ENCODE data around the gene ELF2. TPM values are rescaled to one million over a fixed set of nuclear protein-coding genes. Genes with fewer than 3 reads are reported as not detected.
"Not testable (repeated sequence)": the region's sequence is repeated elsewhere in the genome, so short reads cannot be mapped to it uniquely, and the experiment has no call there.

Gene ELF2
- total RNA-seq, 2 experiments from 2014 or later, result 25.1 to 25.6 TPM

- intact Hi-C loops (cut with micrococcal nuclease), result loop anchor here (1.0 to 10.0 kb wide), 14 partner anchors 45 to 1347 kb away; partner anchors contain the start of genes ELMOD2, MAML3, NAA15 and NOCT
- Mint-ChIP-seq H3K27ac (peak overlapping the region; percentile 63), H3K4me1 (ENCODE audit: low read depth) (peaks cover 13% of the 10 kb centered on the region), H3K4me3 (peak overlapping the region; percentile 84), H3K9me3 (no peaks in the 10 kb centered on the region), H3K27me3 (ENCODE audit: low read depth) (peaks cover 5% of the 10 kb centered on the region), H3K36me3 (ENCODE audit: low read depth) (no peaks in the 10 kb centered on the region)
- CTCF ChIA-PET, result interaction anchor here (0.6 to 1.2 kb wide), 5 partner anchors 13 to 147 kb away, joined by 3 to 4 read pairs (median 4); no protein-coding TSS in a partner anchor
- peak; percentile 95 for DNase-seq
These were observed 1.0 kb upstream of the ELF2 start for GRCh38 chr4:139177869-139178619.

- Mint-ChIP-seq H3K27ac (peak overlapping the region; percentile 50), H3K9me3 (no peaks in the 10 kb centered on the region), H3K36me3 (ENCODE audit: low read depth) (no peaks in the 10 kb centered on the region), H3K4me3 (peak overlapping the region; percentile 84), H3K27me3 (ENCODE audit: low read depth) (peaks cover 5% of the 10 kb centered on the region), H3K4me1 (ENCODE audit: low read depth) (peaks cover 19% of the 10 kb centered on the region)
- peak; percentile 75 for DNase-seq
- CTCF ChIA-PET, result interaction anchor here (0.9 to 1.2 kb wide), 3 partner anchors 11 to 121 kb away, joined by 3 read pairs; no protein-coding TSS in a partner anchor
- intact Hi-C loops (cut with micrococcal nuclease), result loop anchor here (1.0 to 10.0 kb wide), 9 partner anchors 125 to 1348 kb away; partner anchors contain the start of genes ELMOD2, MAML3, NAA15 and NOCT
These were observed 543 bp downstream of the ELF2 start for GRCh38 chr4:139176302-139177048.

GRCh38 chr4:139175646-139176301 lies 1.2 kb downstream of the ELF2 start:
- Mint-ChIP-seq H3K36me3 (ENCODE audit: low read depth) (no peaks in the 10 kb centered on the region), H3K4me1 (ENCODE audit: low read depth) (peaks cover 19% of the 10 kb centered on the region), H3K27me3 (ENCODE audit: low read depth) (peaks cover 5% of the 10 kb centered on the region), H3K4me3 (peak overlapping the region; percentile 84), H3K9me3 (no peaks in the 10 kb centered on the region), H3K27ac (no peak overlapping the region)
- CTCF ChIA-PET, result interaction anchor here (1.1 to 1.2 kb wide), 2 partner anchors 111 to 122 kb away, joined by 3 read pairs; no protein-coding TSS in a partner anchor
- intact Hi-C loops (cut with micrococcal nuclease), result loop anchor here (5.0 to 10.0 kb wide), 5 partner anchors 143 to 1349 kb away; partner anchors contain the start of genes ELMOD2, MAML3 and SCOC
- no peak for DNase-seq

- peak; percentile 12 for DNase-seq
- intact Hi-C loops (cut with micrococcal nuclease), result loop anchor here (10.0 kb wide), 3 partner anchors 923 to 1353 kb away; partner anchors contain the start of genes ELMOD2 and SCOC
- Mint-ChIP-seq H3K36me3 (ENCODE audit: low read depth) (no peaks in the 10 kb centered on the region), H3K4me3 (no peak overlapping the region), H3K4me1 (ENCODE audit: low read depth) (peaks cover 17% of the 10 kb centered on the region), H3K27ac (no peak overlapping the region), H3K9me3 (no peaks in the 10 kb centered on the region), H3K27me3 (ENCODE audit: low read depth) (peaks cover 5% of the 10 kb centered on the region)
- CTCF ChIA-PET, result interaction anchor here (0.8 to 1.0 kb wide), 4 partner anchors 11 to 124 kb away, joined by 3 to 7 read pairs (median 4); no protein-coding TSS in a partner anchor
These were observed 4.9 kb downstream of the ELF2 start for GRCh38 chr4:139171876-139172691.

- no peak for DNase-seq
- H3K36me3 Mint-ChIP-seq (ENCODE audit: low read depth), result no peaks in the 10 kb centered on the region
- H3K4me3 Mint-ChIP-seq, result no peak overlapping the region
- H3K27ac Mint-ChIP-seq, result no peak overlapping the region
- CTCF ChIA-PET, result interaction anchor here (0.9 kb wide), 1 partner anchor 10 kb away, joined by 7 read pairs; no protein-coding TSS in a partner anchor
- H3K27me3 Mint-ChIP-seq (ENCODE audit: low read depth), result peaks cover 5% of the 10 kb centered on the region
- no peaks in the 10 kb centered on the region for H3K9me3 Mint-ChIP-seq
- peaks cover 17% of the 10 kb centered on the region for H3K4me1 Mint-ChIP-seq (ENCODE audit: low read depth)
- intact Hi-C loops (cut with micrococcal nuclease), result loop anchor here (10.0 kb wide), 3 partner anchors 924 to 1354 kb away; partner anchors contain the start of genes ELMOD2 and SCOC
These were observed 6.1 kb downstream of the ELF2 start for GRCh38 chr4:139170932-139171331.

GRCh38 chr4:139167774-139168444 lies 9.1 kb downstream of the ELF2 start:
- no peak overlapping the region for H3K27ac Mint-ChIP-seq
- intact Hi-C loops (cut with micrococcal nuclease), result no loop called here

GRCh38 chr4:139164731-139165130 lies 12.3 kb downstream of the ELF2 start:
- intact Hi-C loops (cut with micrococcal nuclease), result no loop called here
- CTCF ChIA-PET, result no interaction called here
- no peaks in the 10 kb centered on the region for H3K27me3 Mint-ChIP-seq (ENCODE audit: low read depth)
- H3K9me3 Mint-ChIP-seq, result no peaks in the 10 kb centered on the region
- no peak for DNase-seq
- H3K4me3 Mint-ChIP-seq, result no peak overlapping the region
- H3K36me3 Mint-ChIP-seq (ENCODE audit: low read depth), result no peaks in the 10 kb centered on the region
- peaks cover 8% of the 10 kb centered on the region for H3K4me1 Mint-ChIP-seq (ENCODE audit: low read depth)
- H3K27ac Mint-ChIP-seq, result no peak overlapping the region

More at GRCh38 chr4:139167774-139168444, 9.1 kb downstream of the ELF2 start:
- CTCF ChIA-PET, result interaction anchor here (0.7 to 1.3 kb wide), 2 partner anchors 60 to 68 kb away, joined by 3 read pairs; no protein-coding TSS in a partner anchor
- no peak for DNase-seq
- Mint-ChIP-seq H3K27me3 (ENCODE audit: low read depth) (no peaks in the 10 kb centered on the region), H3K4me3 (no peak overlapping the region), H3K4me1 (ENCODE audit: low read depth) (peaks cover 14% of the 10 kb centered on the region), H3K36me3 (ENCODE audit: low read depth) (no peaks in the 10 kb centered on the region), H3K9me3 (no peaks in the 10 kb centered on the region)

GRCh38 chr4:139163806-139164206 lies 13.2 kb downstream of the ELF2 start:
- CTCF ChIA-PET, result interaction anchor here (0.6 kb wide), 1 partner anchor 256 kb away, joined by 3 read pairs; no protein-coding TSS in a partner anchor
- Mint-ChIP-seq H3K27me3 (ENCODE audit: low read depth) (no peaks in the 10 kb centered on the region), H3K36me3 (ENCODE audit: low read depth) (no peaks in the 10 kb centered on the region), H3K9me3 (no peaks in the 10 kb centered on the region), H3K4me3 (no peak overlapping the region), H3K4me1 (ENCODE audit: low read depth) (peaks cover 8% of the 10 kb centered on the region), H3K27ac (no peak overlapping the region)
- intact Hi-C loops (cut with micrococcal nuclease), result no loop called here
- no peak for DNase-seq

- H3K27me3 Mint-ChIP-seq (ENCODE audit: low read depth); intact Hi-C loops (cut with micrococcal nuclease); H3K4me3 Mint-ChIP-seq; H3K9me3 Mint-ChIP-seq; H3K27ac Mint-ChIP-seq; H3K4me1 Mint-ChIP-seq (ENCODE audit: low read depth); H3K36me3 Mint-ChIP-seq (ENCODE audit: low read depth); DNase-seq: not testable (repeated sequence)
- CTCF ChIA-PET, result interaction anchor here (0.7 kb wide), 1 partner anchor 69 kb away, joined by 8 read pairs; no protein-coding TSS in a partner anchor
These were observed 19.0 kb downstream of the ELF2 start for GRCh38 chr4:139157977-139158376.

GRCh38 chr4:139154952-139155557 lies 22.0 kb downstream of the ELF2 start:
- no peak overlapping the region for H3K27ac Mint-ChIP-seq
- no peaks in the 10 kb centered on the region for H3K27me3 Mint-ChIP-seq (ENCODE audit: low read depth)
- no peak overlapping the region for H3K4me3 Mint-ChIP-seq
- CTCF ChIA-PET, result interaction anchor here (0.5 to 1.1 kb wide), 3 partner anchors 40 to 170 kb away, joined by 3 read pairs; no protein-coding TSS in a partner anchor
- no peak for DNase-seq
- no peaks in the 10 kb centered on the region for H3K36me3 Mint-ChIP-seq (ENCODE audit: low read depth)
- no peaks in the 10 kb centered on the region for H3K9me3 Mint-ChIP-seq
- H3K4me1 Mint-ChIP-seq (ENCODE audit: low read depth), result peaks cover 3% of the 10 kb centered on the region
- intact Hi-C loops (cut with micrococcal nuclease), result no loop called here

All from activated naive CD4-positive, alpha-beta T cell treated with anti-CD3 and anti-CD28 coated beads for 36 hours (primary cell).